Kidney (tissue), 14 donors: Measurements from ENCODE around the gene IMPG1. TPM values are rescaled to one million over a fixed set of nuclear protein-coding genes. Genes with fewer than 3 reads are reported as not detected.

Source experiments
- DNase-seq, 5 donors: peaks; one replicate each; pipeline ENCODE4 v3.0.0-alpha.2; 2013 to 2020
- FAIRE-seq: peaks from 2 replicates; lab custom pipeline; 2012; peaks lifted over from hg19 to GRCh38; lab: Jason Lieb, UNC
- H3K27ac ChIP-seq, 2 donors: one replicate each; pipeline ENCODE4 v1.7.0; 2013; ENCODE audit warnings: low read depth in 2 of 2, low read length in 2 of 2, inconsistent platforms in 1 of 2
- H3K27me3 ChIP-seq: one replicate; pipeline ENCODE4 v1.7.1; 2013; ENCODE audit warnings: low read length, inconsistent platforms; ENCODE audit not compliant: control insufficient read depth, insufficient read depth
- H3K36me3 ChIP-seq, 3 donors: one replicate each; pipeline versions ENCODE4 v1.7.0 to v1.7.1; 2013; ENCODE audit warnings: low read length in 3 of 3, control low read depth in 1 of 3, inconsistent platforms in 1 of 3; ENCODE audit not compliant: insufficient read depth in 3 of 3, control insufficient read depth in 2 of 3
- H3K4me1 ChIP-seq, 3 donors: one replicate each; pipeline versions ENCODE4 v1.7.0 to v1.7.1; 2013; ENCODE audit warnings: low read length in 3 of 3, inconsistent platforms in 1 of 3, low read depth in 1 of 3; ENCODE audit not compliant: control insufficient read depth in 2 of 3, insufficient read depth in 2 of 3
- H3K4me3 ChIP-seq, 3 donors: one replicate each; pipeline versions ENCODE4 v1.7.0 to v1.8.1; 2013; ENCODE audit warnings: low read length in 3 of 3, control low read depth in 1 of 3, inconsistent platforms in 1 of 3
- H3K9ac ChIP-seq, 3 donors: one replicate each; pipeline versions ENCODE4 v1.7.0 to v1.7.1; 2013; ENCODE audit warnings: low read length in 3 of 3, control low read depth in 1 of 3, inconsistent platforms in 1 of 3
- H3K9me3 ChIP-seq, 3 donors: one replicate each; pipeline versions ENCODE4 v1.7.0 to v1.7.1; 2013; ENCODE audit warnings: low read length in 3 of 3, control low read depth in 1 of 3, inconsistent platforms in 1 of 3; ENCODE audit not compliant: control insufficient read depth in 2 of 3, insufficient read depth in 1 of 3
- CTCF ChIP-seq: IDR thresholded peaks from 3 replicates; pipeline ENCODE4 v1.5.1; 2012; ENCODE audit warnings: mild to moderate bottlenecking, moderate library complexity, borderline replicate concordance; ENCODE audit not compliant: insufficient read depth; ENCODE audit errors: extremely low read depth
- intact Hi-C: fragments of 100-400 bp; cut with DNase I; formaldehyde crosslinking; loops from one replicate; pipeline ENCODE4 v1.11.1; 2022
- polyA plus RNA-seq: library from polyadenylated mRNA; stranded (reverse); fragments of 350-450 nt; fragmentation: Illumina TruSeq; extraction: RNeasy Lipid Tissue Mini Kit (QIAGEN cat#74804); gene quantifications from one replicate; pipeline ENCODE4 v1.2.3, GENCODE V29; 2014; ENCODE audit warnings: low read depth, low replicate concordance; ENCODE audit not compliant: insufficient read depth
- total RNA-seq: library from RNA; stranded (reverse); fragmentation: NEBNext Ultra II Directional; extraction: Animal tissue kit (Norgen Biotek cat#: 25700); gene quantifications from one replicate; pipeline ENCODE4 v1.2.1, GENCODE V29; 2021
- donor health status: control.
- donor health status: control.
- donor health status: control.
- donor health status: control.
- donor health status: control.
- donor health status: DM: yes; HTN: yes; CAD: no.
- donor health status: Normal renal cell carcinoma (clear cell type).

IMPG1 gene
- total and polyA plus RNA-seq, 2 donors from 2014 or later, result 0.69 TPM; not detected in 1

- Histone ChIP-seq H3K9me3 (no peaks in the 10 kb centered on the region), H3K27me3 (no peaks in the 10 kb centered on the region), H3K4me3 (no peak overlapping the region), H3K36me3 (no peaks in the 10 kb centered on the region), H3K27ac (no peak overlapping the region), H3K9ac (no peak overlapping the region), H3K4me1 (no peaks in the 10 kb centered on the region)
- DNase-seq, result no peak
- no peak for TF ChIP-seq CTCF
- FAIRE-seq, result no peak
- intact Hi-C loops, result no loop called here
Measured at GRCh38 chr6:76035713-76036112, 36.7 kb downstream of the IMPG1 start.

DNA sequence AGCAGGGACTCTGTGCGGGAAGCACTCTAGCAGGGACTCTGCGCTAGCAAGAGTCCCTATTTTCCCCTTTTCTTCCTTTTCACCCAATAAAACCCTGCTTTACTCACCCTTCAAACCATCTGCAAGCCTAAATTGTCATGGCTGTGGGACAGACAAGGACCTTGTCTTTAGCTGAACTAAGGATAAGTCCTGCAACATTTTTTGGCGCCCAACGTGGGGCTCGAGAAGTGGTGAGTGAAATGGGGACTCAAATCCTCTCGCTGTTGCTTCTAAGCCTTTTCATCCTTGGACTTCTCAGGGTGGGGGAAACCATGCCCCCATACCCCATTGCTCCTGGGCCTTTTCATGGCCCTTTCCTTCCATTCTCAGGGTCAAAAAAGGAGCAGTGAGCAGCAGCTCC is 46.4 kb downstream of the IMPG1 start:
- Histone ChIP-seq H3K9ac (no peak overlapping the region), H3K4me1 (no peaks in the 10 kb centered on the region), H3K36me3 (no peaks in the 10 kb centered on the region), H3K27ac (no peak overlapping the region), H3K9me3 (peaks cover 0 to 21% (median 7%) of the 10 kb centered on the region in 3 donors), H3K4me3 (no peak overlapping the region), H3K27me3 (no peaks in the 10 kb centered on the region)
- no peak for TF ChIP-seq CTCF
- intact Hi-C loops, result no loop called here
- no peak for FAIRE-seq
- peak in 1 of 5 donors; percentile 5 for DNase-seq

- no peak for TF ChIP-seq CTCF
- Histone ChIP-seq H3K9me3 (no peaks in the 10 kb centered on the region), H3K27ac (no peak overlapping the region), H3K27me3 (no peaks in the 10 kb centered on the region), H3K36me3 (no peaks in the 10 kb centered on the region), H3K4me1 (no peaks in the 10 kb centered on the region), H3K9ac (no peak overlapping the region), H3K4me3 (no peak overlapping the region)
- no peak for FAIRE-seq
- DNase-seq, result peak in 2 of 5 donors; percentile 7 to 8
- intact Hi-C loops, result no loop called here
Measured at GRCh38 chr6:76014626-76015530, 57.6 kb downstream of the IMPG1 start.
